ENCODE results near the gene ENOX1.

DNA sequence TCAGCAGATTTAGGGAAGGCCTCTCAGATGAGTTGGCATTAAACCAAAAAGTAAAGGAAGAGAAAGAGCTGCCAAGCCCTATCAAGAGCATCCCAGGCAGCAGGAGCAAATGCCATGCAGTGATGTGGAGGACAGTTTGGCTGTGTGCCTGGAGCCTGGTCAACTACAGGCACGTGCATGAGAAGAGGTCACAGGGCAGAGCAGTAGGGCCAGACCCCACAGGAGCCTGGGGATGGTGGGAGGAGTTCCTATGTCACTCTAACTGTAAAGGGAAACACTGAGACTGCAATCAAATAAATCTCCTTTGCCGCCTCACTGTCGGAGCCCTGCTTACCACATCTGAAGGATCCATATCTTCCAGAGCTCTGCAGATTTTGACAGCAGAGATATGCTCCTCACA is 240.5 kb downstream of the ENOX1 start:
- TF ChIP-seq, protein P1, sequence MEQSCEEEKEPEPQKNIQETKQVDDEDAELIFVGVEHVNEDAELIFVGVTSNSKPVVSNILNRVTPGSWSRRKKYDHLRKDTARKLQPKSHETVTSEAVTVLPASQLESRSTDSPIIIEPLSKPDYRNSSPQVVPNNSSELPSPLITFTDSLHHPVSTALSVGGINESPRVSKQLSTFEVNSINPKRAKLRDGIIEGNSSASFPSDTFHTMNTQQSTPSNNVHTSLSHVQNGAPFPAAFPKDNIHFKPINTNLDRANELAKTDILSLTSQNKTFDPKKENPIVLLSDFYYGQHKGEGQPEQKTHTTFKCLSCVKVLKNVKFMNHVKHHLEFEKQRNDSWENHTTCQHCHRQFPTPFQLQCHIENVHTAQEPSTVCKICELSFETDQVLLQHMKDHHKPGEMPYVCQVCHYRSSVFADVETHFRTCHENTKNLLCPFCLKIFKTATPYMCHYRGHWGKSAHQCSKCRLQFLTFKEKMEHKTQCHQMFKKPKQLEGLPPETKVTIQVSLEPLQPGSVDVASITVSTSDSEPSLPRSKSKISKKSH (CRISPR knock-in tag; IDR thresholded peaks at IDR 0.05) = no peak
- no peak for TF ChIP-seq SP1 (CRISPR knock-in tag; IDR thresholded peaks at IDR 0.05)
- TF ChIP-seq, protein P2, sequence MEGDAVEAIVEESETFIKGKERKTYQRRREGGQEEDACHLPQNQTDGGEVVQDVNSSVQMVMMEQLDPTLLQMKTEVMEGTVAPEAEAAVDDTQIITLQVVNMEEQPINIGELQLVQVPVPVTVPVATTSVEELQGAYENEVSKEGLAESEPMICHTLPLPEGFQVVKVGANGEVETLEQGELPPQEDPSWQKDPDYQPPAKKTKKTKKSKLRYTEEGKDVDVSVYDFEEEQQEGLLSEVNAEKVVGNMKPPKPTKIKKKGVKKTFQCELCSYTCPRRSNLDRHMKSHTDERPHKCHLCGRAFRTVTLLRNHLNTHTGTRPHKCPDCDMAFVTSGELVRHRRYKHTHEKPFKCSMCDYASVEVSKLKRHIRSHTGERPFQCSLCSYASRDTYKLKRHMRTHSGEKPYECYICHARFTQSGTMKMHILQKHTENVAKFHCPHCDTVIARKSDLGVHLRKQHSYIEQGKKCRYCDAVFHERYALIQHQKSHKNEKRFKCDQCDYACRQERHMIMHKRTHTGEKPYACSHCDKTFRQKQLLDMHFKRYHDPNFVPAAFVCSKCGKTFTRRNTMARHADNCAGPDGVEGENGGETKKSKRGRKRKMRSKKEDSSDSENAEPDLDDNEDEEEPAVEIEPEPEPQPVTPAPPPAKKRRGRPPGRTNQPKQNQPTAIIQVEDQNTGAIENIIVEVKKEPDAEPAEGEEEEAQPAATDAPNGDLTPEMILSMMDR (IDR thresholded peaks at IDR 0.05 in 2 of 3, conservative IDR thresholded peaks at IDR 0.05 in 1 of 3; ENCODE audit: insufficient read depth in 2 of 3, low read depth in 1 of 3, low read length in 3 of 3) = no peak
